DOHH2 (cell line): ENCODE measurements around the gene FLVCR1.

Experiments
- H3F3A ChIP-seq: fragments of 200-600 bp; sonication (generic), shearing (Covaris generic); 2 replicates; pipeline ENCODE4 v1.6.0; 2016; ENCODE audit warnings: antibody characterized with exemption, mild to moderate bottlenecking; ENCODE audit not compliant: control insufficient read depth, insufficient read depth
- H3K27ac ChIP-seq: fragments of 200-600 bp; sonication (generic); 2 replicates; pipeline ENCODE4 v1.5.1; 2014; ENCODE audit warnings: low read depth, mild to moderate bottlenecking, low read length, moderate library complexity
- H3K27me3 ChIP-seq: fragments of 200-600 bp; sonication (generic); 2 replicates; pipeline ENCODE4 v1.6.1; 2014; ENCODE audit warnings: mild to moderate bottlenecking, low read length, mixed read lengths; ENCODE audit not compliant: control insufficient read depth
- H3K36me3 ChIP-seq: fragments of 200-600 bp; sonication (generic); 2 replicates; pipeline ENCODE4 v1.6.1; 2014; ENCODE audit warnings: mild to moderate bottlenecking, low read length, moderate library complexity, mixed read lengths; ENCODE audit not compliant: control insufficient read depth
- H3K4me1 ChIP-seq: fragments of 200-600 bp; sonication (generic); 2 replicates; pipeline ENCODE4 v1.6.1; 2014; ENCODE audit warnings: mild to moderate bottlenecking, low read length, mixed read lengths; ENCODE audit not compliant: control insufficient read depth
- H3K4me2 ChIP-seq: fragments of 200-600 bp; sonication (generic); 2 replicates; pipeline ENCODE4 v1.6.0; 2014; ENCODE audit warnings: mild to moderate bottlenecking, low read length, moderate library complexity
- H3K4me3 ChIP-seq: fragments of 200-600 bp; sonication (generic); 2 replicates; pipeline ENCODE4 v1.5.1; 2014; ENCODE audit warnings: mild to moderate bottlenecking, low read length, mixed read lengths
- H3K79me2 ChIP-seq: fragments of 200-600 bp; sonication (generic); 2 replicates; pipeline ENCODE4 v1.6.1; 2014; ENCODE audit warnings: mild to moderate bottlenecking, low read length, mixed read lengths; ENCODE audit not compliant: control insufficient read depth
- H3K9me2 ChIP-seq: fragments of 200-600 bp; sonication (generic); replicated peaks from 2 replicates; pipeline ENCODE4 v1.6.1; 2014; ENCODE audit warnings: mild to moderate bottlenecking, low read length, mixed read lengths; ENCODE audit not compliant: control insufficient read depth
- H3K9me3 ChIP-seq: fragments of 200-600 bp; sonication (generic); 2 replicates; pipeline ENCODE4 v1.6.1; 2014; ENCODE audit warnings: antibody characterized with exemption, low read length, mixed read lengths; ENCODE audit not compliant: control insufficient read depth, insufficient read depth
- H4K20me1 ChIP-seq: fragments of 200-600 bp; sonication (generic); 2 replicates; pipeline ENCODE4 v1.6.0; 2014; ENCODE audit warnings: low read depth, mild to moderate bottlenecking, antibody characterized with exemption, low read length, moderate library complexity; ENCODE audit not compliant: control insufficient read depth, insufficient read depth
- EZH2phosphoT487 ChIP-seq: fragments of 200-600 bp; sonication (generic); IDR thresholded peaks from 2 replicates; pipeline ENCODE4 v1.6.1; 2017; ENCODE audit warnings: borderline replicate concordance, mild to moderate bottlenecking, antibody characterized with exemption, low read length, moderate library complexity, mixed read lengths
- TF ChIP-seq, protein P1 (sequence below): fragments of 200-600 bp; sonication (generic); IDR thresholded peaks from one replicate; pipeline ENCODE4 v1.5.1; 2014; ENCODE audit warnings: antibody characterized with exemption, mild to moderate bottlenecking, low read depth, low read length; ENCODE audit not compliant: poor library complexity, severe bottlenecking

FLVCR1 gene

DNA sequence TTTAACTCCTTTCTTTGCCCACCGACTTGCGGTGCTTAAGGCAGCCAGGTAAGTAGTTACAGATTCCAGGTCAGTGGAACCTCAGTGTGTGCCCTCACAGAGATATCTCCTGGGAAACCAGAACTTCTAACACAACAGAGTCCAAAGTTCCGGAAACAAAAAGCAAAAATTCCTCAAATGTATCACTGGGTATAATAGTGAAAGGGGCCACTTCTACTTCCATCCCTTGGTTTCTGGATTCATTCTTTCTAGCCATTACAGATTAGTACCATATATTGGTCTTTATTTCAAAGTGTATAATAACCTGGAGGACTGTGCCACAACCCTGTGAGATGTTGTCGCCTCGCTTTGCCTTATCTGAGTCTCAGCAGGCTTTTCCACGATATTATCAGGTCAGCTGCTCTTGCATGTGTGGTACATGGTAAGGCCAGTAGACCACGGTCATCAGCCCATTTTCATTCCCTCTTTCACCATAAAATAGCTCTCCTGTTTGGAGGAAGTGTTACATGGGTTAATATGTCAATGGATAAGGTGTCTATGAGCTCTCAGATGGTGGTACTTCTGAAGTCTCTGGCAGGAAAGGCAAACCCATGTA, 77.4 kb downstream of the FLVCR1 start:
- Histone ChIP-seq H3F3A (no peaks in the 10 kb centered on the region), H4K20me1 (no peaks in the 10 kb centered on the region), H3K4me1 (peaks cover 16% of the 10 kb centered on the region), H3K36me3 (no peaks in the 10 kb centered on the region), H3K27me3 (no peaks in the 10 kb centered on the region), H3K79me2 (no peaks in the 10 kb centered on the region), H3K4me2 (no peak overlapping the region), H3K27ac (no peak overlapping the region), H3K9me3 (no peaks in the 10 kb centered on the region), H3K9me2 (no peaks in the 10 kb centered on the region), H3K4me3 (no peak overlapping the region)
- no peak for TF ChIP-seq EZH2phosphoT487
- TF ChIP-seq, protein P1, sequence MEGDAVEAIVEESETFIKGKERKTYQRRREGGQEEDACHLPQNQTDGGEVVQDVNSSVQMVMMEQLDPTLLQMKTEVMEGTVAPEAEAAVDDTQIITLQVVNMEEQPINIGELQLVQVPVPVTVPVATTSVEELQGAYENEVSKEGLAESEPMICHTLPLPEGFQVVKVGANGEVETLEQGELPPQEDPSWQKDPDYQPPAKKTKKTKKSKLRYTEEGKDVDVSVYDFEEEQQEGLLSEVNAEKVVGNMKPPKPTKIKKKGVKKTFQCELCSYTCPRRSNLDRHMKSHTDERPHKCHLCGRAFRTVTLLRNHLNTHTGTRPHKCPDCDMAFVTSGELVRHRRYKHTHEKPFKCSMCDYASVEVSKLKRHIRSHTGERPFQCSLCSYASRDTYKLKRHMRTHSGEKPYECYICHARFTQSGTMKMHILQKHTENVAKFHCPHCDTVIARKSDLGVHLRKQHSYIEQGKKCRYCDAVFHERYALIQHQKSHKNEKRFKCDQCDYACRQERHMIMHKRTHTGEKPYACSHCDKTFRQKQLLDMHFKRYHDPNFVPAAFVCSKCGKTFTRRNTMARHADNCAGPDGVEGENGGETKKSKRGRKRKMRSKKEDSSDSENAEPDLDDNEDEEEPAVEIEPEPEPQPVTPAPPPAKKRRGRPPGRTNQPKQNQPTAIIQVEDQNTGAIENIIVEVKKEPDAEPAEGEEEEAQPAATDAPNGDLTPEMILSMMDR = no peak

DNA sequence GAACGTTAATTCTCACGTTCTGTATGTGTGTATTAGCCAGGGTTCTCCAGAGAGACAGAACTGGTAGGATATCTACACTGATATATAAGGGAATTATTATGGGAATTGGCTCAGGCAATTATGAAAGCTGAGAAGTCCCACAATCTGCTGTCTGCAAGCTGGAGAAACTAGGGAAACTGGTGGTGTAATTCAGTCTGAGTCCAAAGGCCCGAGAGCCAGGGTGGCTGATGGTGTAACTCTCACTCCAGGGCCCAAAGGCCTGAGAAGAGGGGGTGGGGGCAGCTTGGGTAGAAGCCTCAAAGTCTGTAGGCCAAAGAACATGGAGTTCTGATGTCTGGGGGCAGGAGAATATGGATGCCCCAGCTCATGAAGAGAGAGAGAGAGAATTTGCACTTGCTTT, 79.0 kb downstream of the FLVCR1 start:
- H3K4me2 ChIP-seq = no peak overlapping the region
- no peaks in the 10 kb centered on the region for H3K79me2 ChIP-seq
- H3K27me3 ChIP-seq = no peaks in the 10 kb centered on the region

DNA sequence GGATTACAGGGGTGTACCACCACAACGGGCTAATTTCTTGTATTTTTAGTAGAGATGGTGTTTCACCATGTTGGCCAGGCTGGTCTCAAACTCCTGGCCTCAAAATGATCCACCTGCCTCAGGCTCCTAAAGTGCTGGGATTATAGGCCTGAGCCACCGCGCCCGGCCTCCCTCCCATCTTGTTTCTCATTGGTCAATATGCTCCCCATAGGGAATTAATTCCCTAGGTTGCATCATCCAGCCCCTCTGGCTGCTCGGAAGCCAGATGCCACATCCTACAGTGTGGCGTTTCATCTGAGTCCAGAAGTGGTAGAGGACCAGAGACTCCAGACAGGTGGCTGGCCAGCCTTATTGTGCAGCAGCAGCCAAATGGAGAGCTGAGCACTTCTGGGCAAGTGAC, 80.8 kb downstream of the FLVCR1 start:
- TF ChIP-seq, protein P1 = no peak
- no peak for TF ChIP-seq EZH2phosphoT487
- no peak overlapping the region for H3K4me2 ChIP-seq
- no peaks in the 10 kb centered on the region for H3K9me2 ChIP-seq
- H3K79me2 ChIP-seq = no peaks in the 10 kb centered on the region
- H3K4me3 ChIP-seq = no peak overlapping the region
- no peaks in the 10 kb centered on the region for H3K36me3 ChIP-seq
- H4K20me1 ChIP-seq = no peaks in the 10 kb centered on the region
- H3K4me1 ChIP-seq = peaks cover 27% of the 10 kb centered on the region
- H3K9me3 ChIP-seq = no peaks in the 10 kb centered on the region
- peaks cover 2% of the 10 kb centered on the region; the same call in 1 of the 2 replicates for H3F3A ChIP-seq
- H3K27me3 ChIP-seq = no peaks in the 10 kb centered on the region
- H3K27ac ChIP-seq = no peak overlapping the region

More for the DNA sequence above, 79.0 kb downstream of the FLVCR1 start:
- H3K36me3 ChIP-seq = no peaks in the 10 kb centered on the region
- no peak overlapping the region for H3K27ac ChIP-seq
- H3K4me1 ChIP-seq = peaks cover 16% of the 10 kb centered on the region
- no peak overlapping the region for H3K4me3 ChIP-seq
- H3K9me2 ChIP-seq = no peaks in the 10 kb centered on the region
- TF ChIP-seq EZH2phosphoT487 = no peak
- TF ChIP-seq, protein P1 = no peak
- H4K20me1 ChIP-seq = no peaks in the 10 kb centered on the region
- H3K9me3 ChIP-seq = no peaks in the 10 kb centered on the region
- H3F3A ChIP-seq = no peaks in the 10 kb centered on the region
